ENCODE measurements around the gene PNMA6F.

The PNMA6F gene

DNA sequence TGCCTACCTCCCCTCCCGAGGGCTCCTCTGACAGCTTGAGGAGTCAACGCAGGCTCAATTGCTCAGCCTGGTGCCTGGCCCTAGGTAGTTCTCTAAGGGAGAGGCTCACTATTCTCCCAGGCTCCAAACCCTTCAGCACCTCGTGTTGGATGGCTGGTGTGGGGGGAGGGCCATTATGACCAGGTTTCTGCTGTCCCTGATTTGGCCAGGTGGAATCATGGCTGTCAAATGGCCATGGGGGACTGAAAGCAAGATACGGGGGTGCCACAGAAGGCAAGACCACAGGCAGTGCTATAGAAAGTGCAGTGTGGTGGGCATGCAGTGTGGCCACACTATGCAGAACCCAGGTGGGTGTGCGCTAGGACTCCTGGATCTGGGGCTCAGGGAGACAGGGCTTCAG, 9.5 kb downstream of the PNMA6F start:
- no peaks in the 10 kb centered on the region for H3K4me1 ChIP-seq (ENCODE audit: control insufficient read depth, low read depth, low read length)
- no peak overlapping the region for H3K27ac ChIP-seq (ENCODE audit: low read depth, low read length)
- H4K8ac ChIP-seq (ENCODE audit: low read depth, low read length) = no peak overlapping the region
- H3K56ac ChIP-seq (ENCODE audit: low read length) = no peak overlapping the region
- no peak overlapping the region for H3K4me2 ChIP-seq (ENCODE audit: low read length)
- no peak overlapping the region for H3K9ac ChIP-seq (ENCODE audit: low read length)
- no peak overlapping the region for H2BK120ac ChIP-seq (ENCODE audit: low read depth, low read length)
- WGBS (ENCODE audit: extremely low coverage, insufficient coverage, low lambda C conversion rate) = no CpG with 5 or more reads among the region's 5 CpGs
- H3K4me3 ChIP-seq (ENCODE audit: low read length) = no peak overlapping the region
- H3K27me3 ChIP-seq (ENCODE audit: insufficient read depth, low read length, poor library complexity) = no peaks in the 10 kb centered on the region
- H3K36me3 ChIP-seq (ENCODE audit: control insufficient read depth, insufficient read depth, low read length) = no peaks in the 10 kb centered on the region
- H3K4ac ChIP-seq (ENCODE audit: low read depth, low read length) = no peak overlapping the region
- no peak overlapping the region for H4K5ac ChIP-seq (ENCODE audit: low read length)
- DNase-seq = no peak
- no peaks in the 10 kb centered on the region for H3K79me2 ChIP-seq (ENCODE audit: control insufficient read depth, insufficient read depth, low read length)
- no peak overlapping the region for H3K18ac ChIP-seq (ENCODE audit: low read length)
- H2BK5ac ChIP-seq (ENCODE audit: low read length) = no peak overlapping the region
- H3K23ac ChIP-seq (ENCODE audit: low read length) = no peak overlapping the region
- H3K79me1 ChIP-seq (ENCODE audit: low read length) = no peaks in the 10 kb centered on the region
- H2BK15ac ChIP-seq (replicated peaks; ENCODE audit: low read depth) = no peak overlapping the region
- H2AK5ac ChIP-seq (ENCODE audit: low read length) = no peak overlapping the region

DNA sequence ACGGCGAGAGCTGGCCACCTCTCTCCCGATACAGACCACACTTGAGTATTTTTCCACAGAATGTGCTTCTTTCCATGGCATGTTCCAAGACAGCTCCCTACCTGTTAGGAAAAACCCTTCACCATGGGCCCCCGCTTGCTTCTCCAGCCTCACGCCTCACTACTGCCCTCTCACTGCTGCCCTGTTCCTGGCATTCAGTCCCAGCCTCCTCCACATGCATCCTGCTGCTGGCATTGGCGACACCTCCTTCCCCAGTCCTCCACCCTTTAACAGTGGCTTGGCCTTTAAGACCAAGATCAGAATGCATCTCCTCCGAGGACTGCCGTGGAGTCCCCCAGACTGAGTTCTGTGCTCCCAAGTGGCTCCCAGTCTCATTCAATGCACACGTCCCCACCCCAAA, 10.7 kb downstream of the PNMA6F start:
- no peak overlapping the region for H3K23ac ChIP-seq (ENCODE audit: low read length)
- WGBS (ENCODE audit: extremely low coverage, insufficient coverage, low lambda C conversion rate) = no CpG with 5 or more reads among the region's 9 CpGs

DNA sequence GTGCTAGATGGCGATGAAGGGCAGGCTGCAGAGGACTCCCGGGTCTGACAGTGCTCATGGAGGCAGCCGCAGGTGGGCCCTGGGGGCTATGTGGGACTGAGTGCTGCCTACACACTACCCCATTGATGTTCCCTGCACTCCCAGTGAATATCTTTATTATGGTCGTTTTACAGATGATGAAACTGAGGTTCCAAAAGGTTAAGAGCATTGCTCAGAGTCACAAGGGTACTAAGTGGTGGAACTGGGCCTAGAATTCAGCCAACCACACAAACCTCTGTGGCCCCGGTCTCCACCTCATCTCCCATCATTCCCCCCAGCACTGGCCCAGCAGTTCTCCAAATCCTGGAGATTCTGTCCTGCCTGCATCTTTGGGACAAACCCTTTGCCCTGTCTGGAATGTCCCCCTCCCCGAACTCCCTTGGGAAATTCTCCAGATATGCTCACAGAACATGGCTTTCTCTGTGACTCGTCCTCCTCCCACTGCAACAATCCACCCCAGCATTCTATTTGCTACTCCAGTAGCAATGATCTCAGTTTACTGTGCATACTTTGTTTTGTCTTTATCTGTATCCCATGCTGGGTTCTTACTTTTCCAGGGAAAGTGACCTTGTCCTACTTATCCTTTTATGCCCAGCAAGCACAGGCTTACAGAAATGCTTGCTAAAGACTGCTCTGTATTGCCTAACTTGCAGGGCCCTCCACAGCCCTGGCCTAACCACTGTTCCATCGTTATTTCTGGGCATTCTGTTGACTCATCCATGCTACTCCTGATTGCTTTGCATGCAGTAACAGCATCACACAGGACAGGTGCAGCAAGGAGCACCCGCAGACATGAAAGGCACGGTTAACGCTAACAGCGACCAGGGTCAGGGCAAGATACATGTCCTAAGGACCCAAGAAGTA, 14.0 kb downstream of the PNMA6F start:
- Histone ChIP-seq H3K4ac (ENCODE audit: low read depth, low read length) (no peak overlapping the region), H2BK15ac (replicated peaks; ENCODE audit: low read depth) (no peak overlapping the region), H3K79me2 (ENCODE audit: control insufficient read depth, insufficient read depth, low read length) (no peaks in the 10 kb centered on the region), H4K5ac (ENCODE audit: low read length) (no peak overlapping the region), H2BK120ac (ENCODE audit: low read depth, low read length) (no peak overlapping the region), H3K9ac (ENCODE audit: low read length) (no peak overlapping the region), H2BK5ac (ENCODE audit: low read length) (no peak overlapping the region), H3K4me3 (ENCODE audit: low read length) (no peak overlapping the region), H3K27me3 (ENCODE audit: insufficient read depth, low read length, poor library complexity) (no peaks in the 10 kb centered on the region), H3K36me3 (ENCODE audit: control insufficient read depth, insufficient read depth, low read length) (no peaks in the 10 kb centered on the region), H3K79me1 (ENCODE audit: low read length) (no peaks in the 10 kb centered on the region), H4K8ac (ENCODE audit: low read depth, low read length) (no peak overlapping the region), H3K56ac (ENCODE audit: low read length) (no peak overlapping the region), H3K27ac (ENCODE audit: low read depth, low read length) (no peak overlapping the region), H3K4me2 (ENCODE audit: low read length) (no peak overlapping the region), H3K23ac (ENCODE audit: low read length) (no peak overlapping the region), H3K18ac (ENCODE audit: low read length) (no peak overlapping the region), H3K4me1 (ENCODE audit: control insufficient read depth, low read depth, low read length) (no peaks in the 10 kb centered on the region), H2AK5ac (ENCODE audit: low read length) (no peak overlapping the region)
- WGBS (ENCODE audit: extremely low coverage, insufficient coverage, low lambda C conversion rate) = no CpG with 5 or more reads among the region's 12 CpGs
- DNase-seq = no peak

More for the DNA sequence above, 10.7 kb downstream of the PNMA6F start:
- Histone ChIP-seq H3K4me2 (ENCODE audit: low read length) (no peak overlapping the region), H3K27ac (ENCODE audit: low read depth, low read length) (no peak overlapping the region), H3K9ac (ENCODE audit: low read length) (no peak overlapping the region), H3K4me3 (ENCODE audit: low read length) (no peak overlapping the region), H3K4me1 (ENCODE audit: control insufficient read depth, low read depth, low read length) (no peaks in the 10 kb centered on the region), H3K79me2 (ENCODE audit: control insufficient read depth, insufficient read depth, low read length) (no peaks in the 10 kb centered on the region), H3K36me3 (ENCODE audit: control insufficient read depth, insufficient read depth, low read length) (no peaks in the 10 kb centered on the region), H2BK120ac (ENCODE audit: low read depth, low read length) (no peak overlapping the region), H2BK15ac (replicated peaks; ENCODE audit: low read depth) (no peak overlapping the region), H4K5ac (ENCODE audit: low read length) (no peak overlapping the region), H4K8ac (ENCODE audit: low read depth, low read length) (no peak overlapping the region), H3K4ac (ENCODE audit: low read depth, low read length) (no peak overlapping the region), H3K79me1 (ENCODE audit: low read length) (no peaks in the 10 kb centered on the region), H2AK5ac (ENCODE audit: low read length) (no peak overlapping the region), H3K56ac (ENCODE audit: low read length) (no peak overlapping the region), H3K18ac (ENCODE audit: low read length) (no peak overlapping the region), H3K27me3 (ENCODE audit: insufficient read depth, low read length, poor library complexity) (no peaks in the 10 kb centered on the region), H2BK5ac (ENCODE audit: low read length) (no peak overlapping the region)
- peak; percentile 30 for DNase-seq

DNA sequence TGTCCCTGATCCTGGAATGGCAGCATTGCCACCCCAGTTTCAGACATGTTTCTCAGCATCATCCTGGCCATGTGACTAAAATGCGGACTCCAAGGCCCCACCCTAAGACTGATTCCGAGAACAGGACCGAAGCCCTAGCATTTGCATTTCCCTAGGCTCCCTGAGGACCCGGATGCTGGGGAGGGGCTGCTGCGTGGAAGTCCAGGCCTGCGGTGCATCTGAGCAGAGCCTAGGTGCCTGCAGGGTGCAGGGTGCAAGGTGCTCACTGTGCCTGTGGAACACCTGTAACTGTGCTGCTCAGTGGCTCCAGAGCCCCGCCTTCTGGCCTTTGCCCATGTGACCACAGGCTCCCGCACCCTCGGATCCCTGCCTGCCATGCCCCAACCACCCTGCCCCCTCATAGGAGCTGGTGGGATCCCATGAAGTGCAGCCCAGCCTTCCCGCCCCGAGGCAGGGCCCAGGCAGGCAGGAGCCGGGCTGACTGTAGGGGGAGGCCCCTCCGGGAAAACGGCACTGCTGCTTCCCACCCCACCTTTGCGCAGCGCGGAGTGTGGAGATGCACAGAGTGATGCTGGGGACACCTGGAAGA, 14.9 kb downstream of the PNMA6F start:
- no peak for DNase-seq
- no peak overlapping the region for H3K27ac ChIP-seq (ENCODE audit: low read depth, low read length)
- no peak overlapping the region for H3K4me2 ChIP-seq (ENCODE audit: low read length)
- H3K36me3 ChIP-seq (ENCODE audit: control insufficient read depth, insufficient read depth, low read length) = no peaks in the 10 kb centered on the region
- H4K5ac ChIP-seq (ENCODE audit: low read length) = no peak overlapping the region
- H4K8ac ChIP-seq (ENCODE audit: low read depth, low read length) = no peak overlapping the region
- no peak overlapping the region for H2AK5ac ChIP-seq (ENCODE audit: low read length)
- no peaks in the 10 kb centered on the region for H3K79me2 ChIP-seq (ENCODE audit: control insufficient read depth, insufficient read depth, low read length)
- H2BK15ac ChIP-seq (replicated peaks; ENCODE audit: low read depth) = no peak overlapping the region
- no peak overlapping the region for H2BK120ac ChIP-seq (ENCODE audit: low read depth, low read length)
- H3K56ac ChIP-seq (ENCODE audit: low read length) = no peak overlapping the region
- no peaks in the 10 kb centered on the region for H3K27me3 ChIP-seq (ENCODE audit: insufficient read depth, low read length, poor library complexity)
- H3K4me3 ChIP-seq (ENCODE audit: low read length) = no peak overlapping the region
- H3K23ac ChIP-seq (ENCODE audit: low read length) = no peak overlapping the region
- no peaks in the 10 kb centered on the region for H3K4me1 ChIP-seq (ENCODE audit: control insufficient read depth, low read depth, low read length)
- no peak overlapping the region for H3K18ac ChIP-seq (ENCODE audit: low read length)
- no peak overlapping the region for H3K4ac ChIP-seq (ENCODE audit: low read depth, low read length)
- no peak overlapping the region for H2BK5ac ChIP-seq (ENCODE audit: low read length)
- H3K9ac ChIP-seq (ENCODE audit: low read length) = no peak overlapping the region
- no peaks in the 10 kb centered on the region for H3K79me1 ChIP-seq (ENCODE audit: low read length)
- no CpG with 5 or more reads among the region's 17 CpGs for WGBS (ENCODE audit: extremely low coverage, insufficient coverage, low lambda C conversion rate)

DNA sequence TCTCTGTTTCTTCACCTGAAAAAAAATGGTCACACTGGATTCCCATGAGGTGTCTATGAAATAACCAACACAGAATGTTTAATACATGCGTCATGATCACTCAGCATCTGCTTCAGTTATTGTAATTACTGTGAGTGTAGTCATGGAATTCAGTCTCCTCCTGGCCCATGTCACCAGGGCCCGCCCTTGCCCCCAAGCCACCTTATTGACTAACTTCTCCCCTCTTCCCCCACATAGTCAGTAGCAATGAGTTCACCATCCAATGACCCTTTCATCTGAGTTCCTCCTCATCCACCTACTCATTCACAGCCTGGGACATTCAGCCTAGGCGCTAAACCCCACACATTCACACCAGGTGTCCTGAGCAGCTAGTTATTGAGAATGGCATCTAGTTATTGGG, 15.6 kb downstream of the PNMA6F start:
- H2AK5ac ChIP-seq (ENCODE audit: low read length) = no peak overlapping the region

More for the DNA sequence above, 15.6 kb downstream of the PNMA6F start:
- Histone ChIP-seq H3K4ac (ENCODE audit: low read depth, low read length) (no peak overlapping the region), H4K8ac (ENCODE audit: low read depth, low read length) (no peak overlapping the region), H3K18ac (ENCODE audit: low read length) (no peak overlapping the region), H3K4me2 (ENCODE audit: low read length) (no peak overlapping the region), H3K4me3 (ENCODE audit: low read length) (no peak overlapping the region), H3K27ac (ENCODE audit: low read depth, low read length) (no peak overlapping the region), H3K56ac (ENCODE audit: low read length) (no peak overlapping the region), H3K79me1 (ENCODE audit: low read length) (no peaks in the 10 kb centered on the region), H3K23ac (ENCODE audit: low read length) (no peak overlapping the region), H2BK5ac (ENCODE audit: low read length) (no peak overlapping the region), H2BK120ac (ENCODE audit: low read depth, low read length) (no peak overlapping the region), H3K27me3 (ENCODE audit: insufficient read depth, low read length, poor library complexity) (no peaks in the 10 kb centered on the region), H3K79me2 (ENCODE audit: control insufficient read depth, insufficient read depth, low read length) (no peaks in the 10 kb centered on the region), H4K5ac (ENCODE audit: low read length) (no peak overlapping the region), H3K4me1 (ENCODE audit: control insufficient read depth, low read depth, low read length) (no peaks in the 10 kb centered on the region), H2BK15ac (replicated peaks; ENCODE audit: low read depth) (no peak overlapping the region), H3K36me3 (ENCODE audit: control insufficient read depth, insufficient read depth, low read length) (no peaks in the 10 kb centered on the region), H3K9ac (ENCODE audit: low read length) (no peak overlapping the region)
- DNase-seq = no peak
- no CpG with 5 or more reads among the region's 3 CpGs for WGBS (ENCODE audit: extremely low coverage, insufficient coverage, low lambda C conversion rate)
